Sigmoid colon (tissue), 4 donors: ENCODE results near the gene TTC21B.

Experiments
- CTCF ChIP-seq, 4 experiments: fragments of 450-650 bp in 3 of 4; fragments of 200-600 bp in 1 of 4; IDR thresholded peaks; one replicate each; pipeline ENCODE4 v1.5.1; 2016 to 2019; ENCODE audit warnings: antibody characterized with exemption in 4 of 4, mild to moderate bottlenecking in 3 of 4, moderate library complexity in 2 of 4
- POLR2AphosphoS5 ChIP-seq, 4 donors: sonication (generic); formaldehyde crosslinking; IDR thresholded peaks; one replicate each; pipeline ENCODE4 v1.6.1; 2017; ENCODE audit warnings: antibody characterized with exemption in 4 of 4

- TF ChIP-seq POLR2AphosphoS5 (IDR thresholded peaks at IDR 0.05) (no peak), CTCF (IDR thresholded peaks at IDR 0.05) (no peak)
These were observed 15.7 kb upstream of the TTC21B start for GRCh38 chr2:165969227-165969626.
